HepG2 (cell line): ENCODE results near the gene FAM3B. TPM values are rescaled to one million over a fixed set of nuclear protein-coding genes. Genes with fewer than 3 reads are reported as not detected.

Source experiments
- FOXC1 ChIP-seq: sonication (generic); formaldehyde crosslinking; IDR thresholded peaks from 2 replicates; pipeline ENCODE4 v1.8.0; 2022; ENCODE audit warnings: mild to moderate bottlenecking, missing genetic modification reagents, borderline replicate concordance
- HNRNPL ChIP-seq: fragments of 200-400 bp; formaldehyde crosslinking; IDR thresholded peaks from 2 replicates; pipeline ENCODE4 v1.6.1; 2017; ENCODE audit warnings: mild to moderate bottlenecking, low read depth, low read length
- HOXA3 ChIP-seq: sonication (generic); formaldehyde crosslinking; IDR thresholded peaks from 2 replicates; pipeline ENCODE4 v1.5.0; 2020; ENCODE audit warnings: missing genetic modification reagents
- KAT7 ChIP-seq: IDR thresholded peaks from 2 replicates; pipeline ENCODE4 v1.6.1; 2018; ENCODE audit warnings: borderline replicate concordance, missing compliant biosample characterization
- KLF15 ChIP-seq: sonication (generic); formaldehyde crosslinking; IDR thresholded peaks from 2 replicates; pipeline ENCODE4 v1.8.1; 2023; ENCODE audit warnings: borderline replicate concordance, mild to moderate bottlenecking, inconsistent platforms, missing genetic modification reagents, mixed read lengths
- MEIS2 ChIP-seq: sonication (generic); formaldehyde crosslinking; IDR thresholded peaks from 2 replicates; pipeline ENCODE4 v1.9.0; 2021; ENCODE audit warnings: mild to moderate bottlenecking, missing genetic modification reagents
- RBFOX2 ChIP-seq: fragments of 200-400 bp; formaldehyde crosslinking; IDR thresholded peaks from 2 replicates; pipeline ENCODE4 v1.6.1; 2017; ENCODE audit warnings: low read depth, mild to moderate bottlenecking, low read length
- RFX5 ChIP-seq: IDR thresholded peaks from 2 replicates; pipeline ENCODE4 v1.6.1; 2011; ENCODE audit warnings: low read depth, low read length, improper control_type of control experiment
- SMC3 ChIP-seq: IDR thresholded peaks from 2 replicates; pipeline ENCODE4 v1.6.1; 2011; ENCODE audit warnings: low read length, improper control_type of control experiment
- SYNCRIP ChIP-seq: fragments of 200-400 bp; formaldehyde crosslinking; IDR thresholded peaks from 2 replicates; pipeline ENCODE4 v1.6.1; 2018; ENCODE audit warnings: mild to moderate bottlenecking, low read depth, low read length; ENCODE audit not compliant: insufficient read depth
- THAP11 ChIP-seq: IDR thresholded peaks from 2 replicates; pipeline ENCODE4 v1.6.1; 2016; ENCODE audit warnings: missing biosample characterization, missing genetic modification reagents
- YY1 ChIP-seq: IDR thresholded peaks from 2 replicates; pipeline ENCODE4 v1.6.1; 2011; ENCODE audit warnings: low read length, low read depth, moderate library complexity, mild to moderate bottlenecking; ENCODE audit not compliant: insufficient read depth, insufficient replicate concordance
- ZFX ChIP-seq: sonication (generic); formaldehyde crosslinking; IDR thresholded peaks from 2 replicates; pipeline ENCODE4 v1.4.0; 2020; ENCODE audit warnings: mild to moderate bottlenecking, low read depth, missing genetic modification reagents, moderate library complexity
- ZNF530 ChIP-seq: sonication (generic); formaldehyde crosslinking; IDR thresholded peaks from 2 replicates; pipeline ENCODE4 v1.5.0; 2020; ENCODE audit warnings: low read depth, mild to moderate bottlenecking, missing genetic modification reagents
- ZNF790 ChIP-seq: sonication (generic); formaldehyde crosslinking; IDR thresholded peaks from 2 replicates; pipeline ENCODE4 v1.8.0; 2022; ENCODE audit warnings: missing genetic modification reagents, mild to moderate bottlenecking, borderline replicate concordance
- polyA plus RNA-seq, 8 experiments: library from polyadenylated mRNA; depleted of rRNA in 3 of 8; stranded (reverse) in 7 of 8; unstranded in 1 of 8; fragments of >200 nt; fragmentation: Illumina TruSeq in 4 of 8; extraction: Trizol in 4 of 8; gene quantifications; 2 replicates each; pipeline versions ENCODE4 v1.2.1 to v1.2.3, GENCODE V29; 2011 to 2016; ENCODE audit warnings: low read depth in 4 of 8, missing spikeins in 1 of 8, mixed read lengths in 1 of 8; ENCODE audit not compliant: insufficient read depth in 1 of 8
- total RNA-seq, 5 experiments: library from RNA; depleted of rRNA; stranded (reverse); fragments of >200 nt; fragmentation: Illumina TruSeq; extraction: Trizol; gene quantifications; 2 replicates each; pipeline ENCODE4 v1.2.3, GENCODE V29; 2016; ENCODE audit warnings: low read depth in 1 of 5
- TF ChIP-seq, protein P1 (sequence below): sonication (generic); formaldehyde crosslinking; IDR thresholded peaks from 2 replicates; pipeline ENCODE4 v1.5.0; 2020; ENCODE audit warnings: mild to moderate bottlenecking, missing genetic modification reagents, borderline replicate concordance
- TF ChIP-seq, protein P2 (sequence below): sonication (generic); formaldehyde crosslinking; IDR thresholded peaks from 2 replicates; pipeline ENCODE4 v1.4.0; 2020; ENCODE audit warnings: missing genetic modification reagents, borderline replicate concordance
- TF ChIP-seq, protein P3 (sequence below): sonication (generic); formaldehyde crosslinking; IDR thresholded peaks from 2 replicates; pipeline ENCODE4 v1.5.1; 2020; ENCODE audit warnings: mild to moderate bottlenecking, missing genetic modification reagents, borderline replicate concordance

Gene FAM3B
- total and polyA plus RNA-seq, 2 of the 13 experiments (the other 11 are each of a cell fraction or from before 2014, with no cell fraction given), result 46.5 to 62.0 TPM

DNA sequence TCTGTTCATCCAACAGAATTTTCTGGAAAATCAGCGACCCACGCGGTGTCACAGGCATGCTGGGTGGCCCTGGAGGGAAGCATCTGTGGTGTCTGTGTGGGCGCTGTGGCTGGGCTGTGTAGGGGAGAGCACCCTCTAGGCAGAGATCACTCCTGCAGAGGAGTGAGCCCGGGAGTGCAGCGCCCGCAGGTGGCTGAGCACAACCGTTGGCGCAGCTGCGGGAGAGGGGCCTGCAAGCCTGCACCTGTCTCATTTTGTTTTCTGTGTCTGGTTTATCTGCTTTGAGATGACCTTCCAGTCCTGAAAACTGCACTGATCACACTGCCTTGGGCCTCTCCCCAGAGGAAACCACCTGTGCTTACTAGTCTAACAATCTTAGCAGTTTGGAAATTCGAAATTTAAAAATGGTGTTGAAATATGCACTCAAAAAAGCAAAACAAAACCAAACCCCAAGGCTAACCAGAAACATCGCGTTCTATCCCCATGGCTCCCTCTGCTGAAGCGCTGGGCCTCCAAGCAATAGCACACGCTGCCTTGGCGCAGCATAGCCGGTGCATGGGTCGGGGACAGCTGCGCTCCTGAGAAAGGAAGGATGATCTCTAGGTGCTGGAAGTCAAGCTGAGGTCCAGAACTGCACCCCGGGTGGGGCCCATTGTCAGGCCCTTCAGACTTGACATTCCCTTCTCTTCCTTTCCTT lies 4.8 kb downstream of the FAM3B start (continued):
- TF ChIP-seq, protein P1, sequence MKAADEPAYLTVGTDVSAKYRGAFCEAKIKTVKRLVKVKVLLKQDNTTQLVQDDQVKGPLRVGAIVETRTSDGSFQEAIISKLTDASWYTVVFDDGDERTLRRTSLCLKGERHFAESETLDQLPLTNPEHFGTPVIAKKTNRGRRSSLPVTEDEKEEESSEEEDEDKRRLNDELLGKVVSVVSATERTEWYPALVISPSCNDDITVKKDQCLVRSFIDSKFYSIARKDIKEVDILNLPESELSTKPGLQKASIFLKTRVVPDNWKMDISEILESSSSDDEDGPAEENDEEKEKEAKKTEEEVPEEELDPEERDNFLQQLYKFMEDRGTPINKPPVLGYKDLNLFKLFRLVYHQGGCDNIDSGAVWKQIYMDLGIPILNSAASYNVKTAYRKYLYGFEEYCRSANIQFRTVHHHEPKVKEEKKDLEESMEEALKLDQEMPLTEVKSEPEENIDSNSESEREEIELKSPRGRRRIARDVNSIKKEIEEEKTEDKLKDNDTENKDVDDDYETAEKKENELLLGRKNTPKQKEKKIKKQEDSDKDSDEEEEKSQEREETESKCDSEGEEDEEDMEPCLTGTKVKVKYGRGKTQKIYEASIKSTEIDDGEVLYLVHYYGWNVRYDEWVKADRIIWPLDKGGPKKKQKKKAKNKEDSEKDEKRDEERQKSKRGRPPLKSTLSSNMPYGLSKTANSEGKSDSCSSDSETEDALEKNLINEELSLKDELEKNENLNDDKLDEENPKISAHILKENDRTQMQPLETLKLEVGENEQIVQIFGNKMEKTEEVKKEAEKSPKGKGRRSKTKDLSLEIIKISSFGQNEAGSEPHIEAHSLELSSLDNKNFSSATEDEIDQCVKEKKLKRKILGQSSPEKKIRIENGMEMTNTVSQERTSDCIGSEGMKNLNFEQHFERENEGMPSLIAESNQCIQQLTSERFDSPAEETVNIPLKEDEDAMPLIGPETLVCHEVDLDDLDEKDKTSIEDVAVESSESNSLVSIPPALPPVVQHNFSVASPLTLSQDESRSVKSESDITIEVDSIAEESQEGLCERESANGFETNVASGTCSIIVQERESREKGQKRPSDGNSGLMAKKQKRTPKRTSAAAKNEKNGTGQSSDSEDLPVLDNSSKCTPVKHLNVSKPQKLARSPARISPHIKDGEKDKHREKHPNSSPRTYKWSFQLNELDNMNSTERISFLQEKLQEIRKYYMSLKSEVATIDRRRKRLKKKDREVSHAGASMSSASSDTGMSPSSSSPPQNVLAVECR (CRISPR knock-in tag), result 0 out of 2 replicates have a peak, but pooled peaks have one; percentile 34
- TF ChIP-seq ZNF530 (CRISPR knock-in tag) (no peak), ZFX (CRISPR knock-in tag) (peak; percentile 11; the same call in 1 of the 2 replicates), SMC3 (no peak), ZNF790 (CRISPR knock-in tag) (no peak), RBFOX2 (0 out of 2 replicates have a peak, but pooled peaks have one; percentile 26), KAT7 (no peak), HOXA3 (CRISPR knock-in tag) (peak; percentile 50; the same call in 1 of the 2 replicates), SYNCRIP (no peak), RFX5 (no peak), THAP11 (no peak), KLF15 (CRISPR knock-in tag) (no peak), FOXC1 (CRISPR knock-in tag) (no peak), MEIS2 (CRISPR knock-in tag) (no peak), HNRNPL (no peak), YY1 (no peak)
- TF ChIP-seq, protein P2, sequence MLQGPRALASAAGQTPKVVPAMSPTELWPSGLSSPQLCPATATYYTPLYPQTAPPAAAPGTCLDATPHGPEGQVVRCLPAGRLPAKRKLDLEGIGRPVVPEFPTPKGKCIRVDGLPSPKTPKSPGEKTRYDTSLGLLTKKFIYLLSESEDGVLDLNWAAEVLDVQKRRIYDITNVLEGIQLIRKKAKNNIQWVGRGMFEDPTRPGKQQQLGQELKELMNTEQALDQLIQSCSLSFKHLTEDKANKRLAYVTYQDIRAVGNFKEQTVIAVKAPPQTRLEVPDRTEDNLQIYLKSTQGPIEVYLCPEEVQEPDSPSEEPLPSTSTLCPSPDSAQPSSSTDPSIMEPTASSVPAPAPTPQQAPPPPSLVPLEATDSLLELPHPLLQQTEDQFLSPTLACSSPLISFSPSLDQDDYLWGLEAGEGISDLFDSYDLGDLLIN (CRISPR knock-in tag), result no peak
- TF ChIP-seq, protein P3, sequence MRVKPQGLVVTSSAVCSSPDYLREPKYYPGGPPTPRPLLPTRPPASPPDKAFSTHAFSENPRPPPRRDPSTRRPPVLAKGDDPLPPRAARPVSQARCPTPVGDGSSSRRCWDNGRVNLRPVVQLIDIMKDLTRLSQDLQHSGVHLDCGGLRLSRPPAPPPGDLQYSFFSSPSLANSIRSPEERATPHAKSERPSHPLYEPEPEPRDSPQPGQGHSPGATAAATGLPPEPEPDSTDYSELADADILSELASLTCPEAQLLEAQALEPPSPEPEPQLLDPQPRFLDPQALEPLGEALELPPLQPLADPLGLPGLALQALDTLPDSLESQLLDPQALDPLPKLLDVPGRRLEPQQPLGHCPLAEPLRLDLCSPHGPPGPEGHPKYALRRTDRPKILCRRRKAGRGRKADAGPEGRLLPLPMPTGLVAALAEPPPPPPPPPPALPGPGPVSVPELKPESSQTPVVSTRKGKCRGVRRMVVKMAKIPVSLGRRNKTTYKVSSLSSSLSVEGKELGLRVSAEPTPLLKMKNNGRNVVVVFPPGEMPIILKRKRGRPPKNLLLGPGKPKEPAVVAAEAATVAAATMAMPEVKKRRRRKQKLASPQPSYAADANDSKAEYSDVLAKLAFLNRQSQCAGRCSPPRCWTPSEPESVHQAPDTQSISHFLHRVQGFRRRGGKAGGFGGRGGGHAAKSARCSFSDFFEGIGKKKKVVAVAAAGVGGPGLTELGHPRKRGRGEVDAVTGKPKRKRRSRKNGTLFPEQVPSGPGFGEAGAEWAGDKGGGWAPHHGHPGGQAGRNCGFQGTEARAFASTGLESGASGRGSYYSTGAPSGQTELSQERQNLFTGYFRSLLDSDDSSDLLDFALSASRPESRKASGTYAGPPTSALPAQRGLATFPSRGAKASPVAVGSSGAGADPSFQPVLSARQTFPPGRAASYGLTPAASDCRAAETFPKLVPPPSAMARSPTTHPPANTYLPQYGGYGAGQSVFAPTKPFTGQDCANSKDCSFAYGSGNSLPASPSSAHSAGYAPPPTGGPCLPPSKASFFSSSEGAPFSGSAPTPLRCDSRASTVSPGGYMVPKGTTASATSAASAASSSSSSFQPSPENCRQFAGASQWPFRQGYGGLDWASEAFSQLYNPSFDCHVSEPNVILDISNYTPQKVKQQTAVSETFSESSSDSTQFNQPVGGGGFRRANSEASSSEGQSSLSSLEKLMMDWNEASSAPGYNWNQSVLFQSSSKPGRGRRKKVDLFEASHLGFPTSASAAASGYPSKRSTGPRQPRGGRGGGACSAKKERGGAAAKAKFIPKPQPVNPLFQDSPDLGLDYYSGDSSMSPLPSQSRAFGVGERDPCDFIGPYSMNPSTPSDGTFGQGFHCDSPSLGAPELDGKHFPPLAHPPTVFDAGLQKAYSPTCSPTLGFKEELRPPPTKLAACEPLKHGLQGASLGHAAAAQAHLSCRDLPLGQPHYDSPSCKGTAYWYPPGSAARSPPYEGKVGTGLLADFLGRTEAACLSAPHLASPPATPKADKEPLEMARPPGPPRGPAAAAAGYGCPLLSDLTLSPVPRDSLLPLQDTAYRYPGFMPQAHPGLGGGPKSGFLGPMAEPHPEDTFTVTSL (CRISPR knock-in tag), result no peak
